ENCODE measurements around the gene SST.

The SST gene

DNA sequence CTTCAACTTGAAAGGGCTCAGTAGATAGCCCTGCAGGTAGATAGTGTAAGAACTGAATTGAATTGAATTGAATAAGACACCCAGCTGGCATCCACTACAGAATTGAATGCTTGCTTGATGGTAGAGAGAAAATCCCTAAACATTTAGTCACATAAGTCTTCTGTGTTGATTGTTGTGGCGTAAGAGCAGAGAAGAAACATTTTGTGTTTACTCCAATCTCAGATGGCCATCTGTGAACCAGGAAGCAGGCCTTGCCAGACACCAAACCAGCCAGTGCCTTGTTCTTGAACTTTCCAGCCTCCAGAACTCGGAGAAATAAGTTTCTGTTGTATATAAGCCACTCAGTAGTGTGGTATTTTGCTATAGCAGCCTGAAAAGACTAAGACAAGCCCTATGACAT lies 43.6 kb downstream of the SST start:
- DNase-seq: no peak

GRCh38 chr3:187624588-187624987 lies 45.6 kb downstream of the SST start:
- no peak for DNase-seq

- no peak for DNase-seq
Observed at GRCh38 chr3:187623285-187623814, 46.8 kb downstream of the SST start.

DNA sequence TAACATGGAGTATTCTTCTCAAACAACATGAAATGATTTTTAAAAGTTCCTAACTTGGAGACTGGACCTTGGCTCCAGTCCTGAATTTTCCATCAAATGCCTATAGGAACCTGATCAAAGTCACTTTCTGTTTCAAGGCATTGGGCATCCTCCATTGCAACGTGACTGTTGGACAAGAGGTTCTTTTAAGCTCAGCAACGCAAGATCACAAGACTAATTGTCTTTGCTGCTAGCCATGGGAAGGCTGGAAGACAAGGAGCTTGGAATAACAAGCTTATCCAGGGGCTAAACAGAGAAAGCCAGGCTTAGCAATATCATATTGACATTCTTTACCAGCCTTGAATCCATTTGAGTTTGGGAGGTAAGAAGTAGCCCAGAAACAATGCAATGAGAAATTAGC lies 48.3 kb downstream of the SST start:
- no peak for DNase-seq

DNA sequence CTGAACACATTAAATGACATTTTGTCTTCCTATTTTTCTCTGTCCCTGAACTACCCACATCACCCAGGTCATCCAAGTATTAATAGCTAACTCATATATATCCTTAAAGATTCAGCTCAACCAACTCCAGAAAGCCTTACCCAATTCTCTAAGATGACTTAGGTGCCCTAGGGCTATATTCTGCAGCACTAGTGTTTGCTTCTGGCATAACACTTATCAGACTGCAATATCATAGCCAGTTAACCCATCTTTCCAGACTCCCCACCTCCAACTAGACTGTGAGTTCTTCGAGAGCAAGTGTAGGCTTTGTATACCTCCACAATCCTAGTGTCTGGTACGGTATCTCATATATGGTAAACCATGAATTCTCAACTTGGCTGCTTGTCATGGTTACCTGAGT lies 50.7 kb downstream of the SST start:
- DNase-seq: no peak

Measured in CD4-positive, alpha-beta T cell treated with Interleukin-10 for 1 hour (primary cell).